ENCODE measurements around the gene KCNQ4. TPM values are rescaled to one million over a fixed set of nuclear protein-coding genes. Genes with fewer than 3 reads are reported as not detected.

The KCNQ4 gene
- polyA plus RNA-seq, 1 donor from 2014 or later, result not detected

DNA sequence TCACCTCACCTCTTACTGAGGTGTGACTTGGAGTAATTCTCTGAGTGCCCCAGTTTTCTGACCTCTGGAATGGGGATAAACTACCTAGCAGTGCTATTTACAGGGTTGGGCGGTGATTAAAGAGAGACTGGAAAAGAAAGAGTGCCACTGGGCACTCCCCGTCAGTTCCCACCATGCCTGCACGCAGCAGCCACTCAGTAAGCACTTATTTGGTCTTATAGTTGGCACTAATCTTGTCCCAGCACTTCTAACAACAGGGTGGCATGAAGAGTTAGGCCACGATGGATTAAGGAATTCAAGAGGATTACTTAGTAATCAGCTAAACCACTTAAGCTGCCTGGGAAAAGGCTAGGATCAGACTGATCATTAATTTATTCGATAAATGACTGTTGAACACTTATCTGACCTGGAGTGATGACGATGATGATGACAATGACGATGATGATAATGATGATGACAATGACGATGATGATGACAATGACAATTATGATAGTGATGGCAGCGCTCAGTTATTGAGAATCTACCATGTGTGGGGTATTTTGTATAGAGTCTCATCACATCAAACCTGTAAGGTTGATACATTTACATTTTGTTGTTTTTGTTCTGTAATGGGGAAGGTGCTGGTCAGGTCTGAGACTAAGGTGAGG, 73.2 kb downstream of the KCNQ4 start:
- Histone ChIP-seq H3K9me3 (ENCODE audit: low read length) (no peaks in the 10 kb centered on the region), H3K9ac (ENCODE audit: low read length) (no peak overlapping the region), H3K4me3 (ENCODE audit: low read length) (no peak overlapping the region), H3K27ac (ENCODE audit: low read length) (no peak overlapping the region), H3K36me3 (ENCODE audit: insufficient read depth, low read length) (no peaks in the 10 kb centered on the region), H3K4me2 (ENCODE audit: low read length) (no peak overlapping the region), H4K20me1 (ENCODE audit: insufficient read depth) (no peaks in the 10 kb centered on the region), H3K9me2 (ENCODE audit: insufficient read depth, low read length) (no peaks in the 10 kb centered on the region), H2AFZ (ENCODE audit: low read depth, low read length) (no peak overlapping the region), H3K27me3 (ENCODE audit: insufficient read depth, low read depth, low read length) (peaks cover 19% of the 10 kb centered on the region), H3F3A (ENCODE audit: insufficient read depth, low read length, poor library complexity, severe bottlenecking) (no peaks in the 10 kb centered on the region), H3K79me2 (replicated peaks; ENCODE audit: insufficient read depth, low read length) (no peaks in the 10 kb centered on the region)
- TF ChIP-seq, protein P1, sequence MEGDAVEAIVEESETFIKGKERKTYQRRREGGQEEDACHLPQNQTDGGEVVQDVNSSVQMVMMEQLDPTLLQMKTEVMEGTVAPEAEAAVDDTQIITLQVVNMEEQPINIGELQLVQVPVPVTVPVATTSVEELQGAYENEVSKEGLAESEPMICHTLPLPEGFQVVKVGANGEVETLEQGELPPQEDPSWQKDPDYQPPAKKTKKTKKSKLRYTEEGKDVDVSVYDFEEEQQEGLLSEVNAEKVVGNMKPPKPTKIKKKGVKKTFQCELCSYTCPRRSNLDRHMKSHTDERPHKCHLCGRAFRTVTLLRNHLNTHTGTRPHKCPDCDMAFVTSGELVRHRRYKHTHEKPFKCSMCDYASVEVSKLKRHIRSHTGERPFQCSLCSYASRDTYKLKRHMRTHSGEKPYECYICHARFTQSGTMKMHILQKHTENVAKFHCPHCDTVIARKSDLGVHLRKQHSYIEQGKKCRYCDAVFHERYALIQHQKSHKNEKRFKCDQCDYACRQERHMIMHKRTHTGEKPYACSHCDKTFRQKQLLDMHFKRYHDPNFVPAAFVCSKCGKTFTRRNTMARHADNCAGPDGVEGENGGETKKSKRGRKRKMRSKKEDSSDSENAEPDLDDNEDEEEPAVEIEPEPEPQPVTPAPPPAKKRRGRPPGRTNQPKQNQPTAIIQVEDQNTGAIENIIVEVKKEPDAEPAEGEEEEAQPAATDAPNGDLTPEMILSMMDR (IDR thresholded peaks at IDR 0.05; ENCODE audit: poor library complexity, severe bottlenecking), result no peak
- no peak for TF ChIP-seq EZH2 (IDR thresholded peaks at IDR 0.05; ENCODE audit: borderline replicate concordance, insufficient read depth, low read length, poor library complexity, severe bottlenecking)
- TF ChIP-seq RAD21 (conservative IDR thresholded peaks at IDR 0.05), result no peak
- no peak for TF ChIP-seq TAF1 (IDR thresholded peaks at IDR 0.05; ENCODE audit: low read depth)
- TF ChIP-seq MXI1 (conservative IDR thresholded peaks at IDR 0.05; ENCODE audit: poor library complexity, severe bottlenecking), result no peak
- TF ChIP-seq, protein P2, sequence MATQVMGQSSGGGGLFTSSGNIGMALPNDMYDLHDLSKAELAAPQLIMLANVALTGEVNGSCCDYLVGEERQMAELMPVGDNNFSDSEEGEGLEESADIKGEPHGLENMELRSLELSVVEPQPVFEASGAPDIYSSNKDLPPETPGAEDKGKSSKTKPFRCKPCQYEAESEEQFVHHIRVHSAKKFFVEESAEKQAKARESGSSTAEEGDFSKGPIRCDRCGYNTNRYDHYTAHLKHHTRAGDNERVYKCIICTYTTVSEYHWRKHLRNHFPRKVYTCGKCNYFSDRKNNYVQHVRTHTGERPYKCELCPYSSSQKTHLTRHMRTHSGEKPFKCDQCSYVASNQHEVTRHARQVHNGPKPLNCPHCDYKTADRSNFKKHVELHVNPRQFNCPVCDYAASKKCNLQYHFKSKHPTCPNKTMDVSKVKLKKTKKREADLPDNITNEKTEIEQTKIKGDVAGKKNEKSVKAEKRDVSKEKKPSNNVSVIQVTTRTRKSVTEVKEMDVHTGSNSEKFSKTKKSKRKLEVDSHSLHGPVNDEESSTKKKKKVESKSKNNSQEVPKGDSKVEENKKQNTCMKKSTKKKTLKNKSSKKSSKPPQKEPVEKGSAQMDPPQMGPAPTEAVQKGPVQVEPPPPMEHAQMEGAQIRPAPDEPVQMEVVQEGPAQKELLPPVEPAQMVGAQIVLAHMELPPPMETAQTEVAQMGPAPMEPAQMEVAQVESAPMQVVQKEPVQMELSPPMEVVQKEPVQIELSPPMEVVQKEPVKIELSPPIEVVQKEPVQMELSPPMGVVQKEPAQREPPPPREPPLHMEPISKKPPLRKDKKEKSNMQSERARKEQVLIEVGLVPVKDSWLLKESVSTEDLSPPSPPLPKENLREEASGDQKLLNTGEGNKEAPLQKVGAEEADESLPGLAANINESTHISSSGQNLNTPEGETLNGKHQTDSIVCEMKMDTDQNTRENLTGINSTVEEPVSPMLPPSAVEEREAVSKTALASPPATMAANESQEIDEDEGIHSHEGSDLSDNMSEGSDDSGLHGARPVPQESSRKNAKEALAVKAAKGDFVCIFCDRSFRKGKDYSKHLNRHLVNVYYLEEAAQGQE (IDR thresholded peaks at IDR 0.05; ENCODE audit: borderline replicate concordance), result no peak
- TF ChIP-seq SMC3 (conservative IDR thresholded peaks at IDR 0.05; ENCODE audit: poor library complexity), result no peak
- TF ChIP-seq POLR2AphosphoS5 (IDR thresholded peaks at IDR 0.05), result no peak
- no peak for TF ChIP-seq EP300 (conservative IDR thresholded peaks at IDR 0.05; ENCODE audit: poor library complexity, severe bottlenecking)

DNA sequence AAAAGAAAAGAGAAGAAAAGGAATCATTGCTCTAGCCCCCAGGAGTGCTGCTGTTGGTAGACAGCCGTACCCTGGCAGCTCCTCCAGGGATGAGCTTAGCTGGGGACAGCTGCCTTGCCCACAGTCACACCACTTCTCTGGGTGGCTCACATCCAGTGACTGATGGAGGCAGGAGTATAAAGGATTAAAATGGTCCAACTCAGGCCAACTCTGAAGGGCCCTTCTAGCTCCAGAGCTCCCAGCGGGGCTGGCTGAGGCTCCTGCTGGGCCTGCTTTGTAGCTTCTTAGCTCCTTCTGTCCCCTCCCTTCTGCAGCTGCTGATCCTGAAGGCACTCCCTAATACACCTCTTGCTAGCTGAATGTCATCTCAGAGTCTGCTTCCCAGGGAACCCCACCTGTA, 74.2 kb downstream of the KCNQ4 start:
- Histone ChIP-seq H3K27me3 (ENCODE audit: insufficient read depth, low read depth, low read length) (peaks cover 19% of the 10 kb centered on the region), H4K20me1 (ENCODE audit: insufficient read depth) (no peaks in the 10 kb centered on the region), H3K9ac (ENCODE audit: low read length) (no peak overlapping the region), H3K9me2 (ENCODE audit: insufficient read depth, low read length) (no peaks in the 10 kb centered on the region), H3K4me2 (ENCODE audit: low read length) (no peak overlapping the region), H3K36me3 (ENCODE audit: insufficient read depth, low read length) (no peaks in the 10 kb centered on the region), H3K79me2 (replicated peaks; ENCODE audit: insufficient read depth, low read length) (no peaks in the 10 kb centered on the region), H3K27ac (ENCODE audit: low read length) (no peak overlapping the region), H3K9me3 (ENCODE audit: low read length) (no peaks in the 10 kb centered on the region), H2AFZ (ENCODE audit: low read depth, low read length) (no peak overlapping the region), H3K4me3 (ENCODE audit: low read length) (no peak overlapping the region), H3F3A (ENCODE audit: insufficient read depth, low read length, poor library complexity, severe bottlenecking) (no peaks in the 10 kb centered on the region)
- TF ChIP-seq SMC3 (conservative IDR thresholded peaks at IDR 0.05; ENCODE audit: poor library complexity), result no peak
- no peak for TF ChIP-seq POLR2AphosphoS5 (IDR thresholded peaks at IDR 0.05)
- no peak for TF ChIP-seq RAD21 (conservative IDR thresholded peaks at IDR 0.05)
- TF ChIP-seq EZH2 (IDR thresholded peaks at IDR 0.05; ENCODE audit: borderline replicate concordance, insufficient read depth, low read length, poor library complexity, severe bottlenecking), result no peak
- TF ChIP-seq, protein P2 (IDR thresholded peaks at IDR 0.05; ENCODE audit: borderline replicate concordance), result no peak
- TF ChIP-seq MXI1 (conservative IDR thresholded peaks at IDR 0.05; ENCODE audit: poor library complexity, severe bottlenecking), result no peak
- TF ChIP-seq EP300 (conservative IDR thresholded peaks at IDR 0.05; ENCODE audit: poor library complexity, severe bottlenecking), result no peak
- TF ChIP-seq, protein P1 (IDR thresholded peaks at IDR 0.05; ENCODE audit: poor library complexity, severe bottlenecking), result no peak
- no peak for TF ChIP-seq TAF1 (IDR thresholded peaks at IDR 0.05; ENCODE audit: low read depth)
